Duodenal mucosa (tissue), 2 donors: ENCODE results near the gene MXI1.

Experiments used
- H3K27ac ChIP-seq: one replicate; pipeline ENCODE4 v1.7.0; 2013; ENCODE audit warnings: low read depth, low read length
- H3K27me3 ChIP-seq, 2 donors: one replicate each; pipeline ENCODE4 v1.7.0; 2013; ENCODE audit warnings: low read length in 2 of 2, control low read depth in 1 of 2; ENCODE audit not compliant: insufficient read depth in 2 of 2, control insufficient read depth in 1 of 2
- H3K36me3 ChIP-seq, 2 donors: one replicate each; pipeline ENCODE4 v1.7.0; 2013; ENCODE audit warnings: low read length in 2 of 2, control low read depth in 1 of 2; ENCODE audit not compliant: insufficient read depth in 2 of 2, control insufficient read depth in 1 of 2
- H3K4me1 ChIP-seq, 2 donors: one replicate each; pipeline ENCODE4 v1.7.0; 2013; ENCODE audit warnings: low read length in 2 of 2, control low read depth in 1 of 2; ENCODE audit not compliant: insufficient read depth in 2 of 2, control insufficient read depth in 1 of 2
- H3K4me3 ChIP-seq, 2 donors: one replicate each; pipeline ENCODE4 v1.7.0; 2013; ENCODE audit warnings: low read length in 2 of 2, low read depth in 1 of 2
- H3K9ac ChIP-seq, 2 donors: one replicate each; pipeline ENCODE4 v1.7.0; 2013; ENCODE audit warnings: low read length in 2 of 2, low read depth in 1 of 2
- H3K9me3 ChIP-seq, 2 donors: one replicate each; pipeline ENCODE4 v1.7.0; 2013; ENCODE audit warnings: low read length in 2 of 2, control low read depth in 1 of 2; ENCODE audit not compliant: control insufficient read depth in 1 of 2

The MXI1 gene

DNA sequence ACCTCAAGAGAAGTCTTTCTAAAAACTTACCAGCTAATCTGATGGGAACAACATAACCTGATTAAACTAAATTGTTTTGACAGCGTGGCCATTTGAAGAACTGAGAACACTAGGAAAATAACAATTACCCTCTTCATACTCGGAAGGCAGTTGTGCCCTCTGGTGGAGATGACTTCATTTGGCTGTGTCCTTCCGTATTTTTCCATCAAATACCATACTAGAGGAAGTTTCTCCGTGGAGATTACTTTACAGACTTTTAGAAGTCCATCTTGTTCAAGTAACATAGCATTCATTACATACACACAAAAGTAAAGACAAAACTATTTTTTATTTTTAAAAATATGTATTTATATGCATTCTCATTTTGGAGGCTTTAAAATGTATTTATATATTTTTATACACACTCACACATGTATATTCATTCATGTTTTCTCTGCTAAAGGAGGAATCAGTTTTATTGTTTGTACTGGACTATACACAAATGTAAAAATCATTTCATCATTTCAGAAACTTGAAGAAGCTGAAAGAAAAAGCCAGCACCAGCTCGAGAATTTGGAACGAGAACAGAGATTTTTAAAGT, 72.1 kb downstream of the MXI1 start:
- peak overlapping the region; percentile 4 to 30 for H3K9ac ChIP-seq
- H3K27me3 ChIP-seq, result no peaks in the 10 kb centered on the region
- H3K36me3 ChIP-seq, result peaks cover 0 to 2% of the 10 kb centered on the region in 2 donors
- H3K9me3 ChIP-seq, result no peaks in the 10 kb centered on the region
- peak overlapping the region in 1 of 2 donors; percentile 9 for H3K4me3 ChIP-seq
- peaks cover 0 to 8% of the 10 kb centered on the region in 2 donors for H3K4me1 ChIP-seq
- H3K27ac ChIP-seq, result no peak overlapping the region

DNA sequence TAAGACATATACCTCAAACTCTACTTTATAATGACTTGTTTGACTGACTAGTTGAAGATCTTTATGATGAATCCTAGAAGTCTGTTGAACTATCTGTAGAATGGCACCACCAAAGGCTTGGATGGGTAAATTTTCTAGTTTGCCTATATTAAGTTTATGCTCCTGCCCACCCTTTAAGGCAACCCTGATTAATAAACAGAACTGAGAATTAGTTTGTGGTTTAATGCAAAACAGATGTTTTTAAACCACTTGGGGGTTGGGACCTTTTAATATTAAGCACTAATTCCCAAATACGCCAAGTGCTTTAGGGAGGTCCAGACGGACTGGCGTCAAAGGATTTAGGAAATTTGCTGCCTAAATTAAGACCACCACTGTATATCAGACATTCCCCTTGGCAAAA, 76.9 kb downstream of the MXI1 start:
- peaks cover 11 to 17% of the 10 kb centered on the region in 2 donors for H3K36me3 ChIP-seq
- H3K9me3 ChIP-seq, result no peaks in the 10 kb centered on the region
- peaks cover 0 to 1% of the 10 kb centered on the region in 2 donors for H3K4me1 ChIP-seq
- H3K27me3 ChIP-seq, result no peaks in the 10 kb centered on the region
- no peak overlapping the region for H3K27ac ChIP-seq
- no peak overlapping the region for H3K4me3 ChIP-seq
- H3K9ac ChIP-seq, result no peak overlapping the region

DNA sequence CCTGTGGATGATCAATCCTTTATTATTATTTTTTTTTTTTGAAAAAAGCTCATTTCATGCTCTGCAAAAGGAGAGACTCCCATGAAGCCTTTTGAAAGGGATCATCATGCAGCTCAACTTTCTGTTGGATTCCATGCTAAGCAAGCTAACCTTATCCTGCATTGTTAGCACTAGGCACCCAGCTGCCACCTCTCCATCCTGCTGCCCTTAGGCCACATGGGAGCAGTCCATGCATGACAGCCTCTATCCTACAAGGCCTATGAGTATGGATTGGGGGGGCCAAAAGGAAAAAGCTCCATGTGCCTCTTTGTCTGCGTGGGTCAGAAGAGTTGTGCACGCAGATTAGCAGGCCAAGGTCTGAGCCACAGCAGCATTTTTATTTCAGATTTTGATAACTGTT, 78.1 kb downstream of the MXI1 start:
- Histone ChIP-seq H3K36me3 (peaks cover 13 to 22% of the 10 kb centered on the region in 2 donors), H3K27me3 (no peaks in the 10 kb centered on the region), H3K4me3 (no peak overlapping the region), H3K27ac (no peak overlapping the region), H3K4me1 (no peaks in the 10 kb centered on the region), H3K9ac (no peak overlapping the region), H3K9me3 (no peaks in the 10 kb centered on the region)

- H3K4me3 ChIP-seq, result no peak overlapping the region
- no peak overlapping the region for H3K27ac ChIP-seq
- no peak overlapping the region for H3K9ac ChIP-seq
- H3K9me3 ChIP-seq, result no peaks in the 10 kb centered on the region
- H3K27me3 ChIP-seq, result no peaks in the 10 kb centered on the region
- H3K4me1 ChIP-seq, result no peaks in the 10 kb centered on the region
- H3K36me3 ChIP-seq, result peaks cover 22 to 32% of the 10 kb centered on the region in 2 donors
These were observed 79.4 kb downstream of the MXI1 start for GRCh38 chr10:110286841-110287240.

DNA sequence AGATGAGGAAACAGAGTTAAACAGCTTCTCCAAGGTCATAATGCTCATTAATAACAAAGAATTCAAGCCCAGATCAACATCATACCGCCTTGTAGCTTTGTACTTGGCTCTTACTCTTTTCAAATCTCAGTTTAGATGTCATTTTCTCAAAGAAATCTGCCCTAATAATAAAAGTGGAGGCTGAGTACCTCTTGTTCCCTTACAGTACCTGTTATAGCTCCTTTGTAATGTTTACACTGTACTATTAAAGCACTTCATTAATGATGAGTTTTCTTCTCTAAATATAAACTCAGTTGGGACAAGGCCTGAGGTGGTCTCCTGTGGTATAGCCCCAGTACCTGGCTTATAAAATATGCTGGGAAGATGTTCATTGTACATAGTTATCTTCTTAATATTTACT, 89.6 kb downstream of the MXI1 start:
- Histone ChIP-seq H3K4me1 (peaks cover 7 to 9% of the 10 kb centered on the region in 2 donors), H3K9me3 (no peaks in the 10 kb centered on the region), H3K27me3 (no peaks in the 10 kb centered on the region), H3K36me3 (peaks cover 45 to 89% of the 10 kb centered on the region in 2 donors), H3K27ac (no peak overlapping the region), H3K4me3 (no peak overlapping the region), H3K9ac (no peak overlapping the region)

DNA sequence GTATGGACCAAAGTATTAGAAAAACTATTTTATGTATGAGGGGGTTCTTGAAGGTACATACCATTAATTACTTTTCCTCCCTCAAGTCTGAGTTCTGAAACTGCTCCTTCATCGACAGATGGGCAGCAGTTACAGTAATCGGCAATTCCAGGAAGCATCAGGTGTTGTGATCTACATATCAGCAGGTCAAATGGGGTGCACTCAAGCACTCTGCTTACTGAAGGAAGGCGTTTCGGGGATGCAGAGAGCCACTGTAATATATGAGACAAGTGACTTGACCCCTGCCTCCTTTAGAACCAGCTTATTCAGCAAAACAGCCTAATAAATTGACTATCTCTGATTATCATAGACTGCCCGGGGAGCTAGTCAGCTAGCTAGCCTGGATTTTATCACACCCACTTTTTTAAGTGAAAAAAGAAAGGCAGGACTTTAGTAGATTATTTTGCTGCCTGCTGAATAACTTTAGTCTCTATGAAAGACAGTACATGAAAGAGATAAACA, 93.1 kb downstream of the MXI1 start:
- no peaks in the 10 kb centered on the region for H3K9me3 ChIP-seq
- H3K36me3 ChIP-seq, result peaks cover 43 to 58% of the 10 kb centered on the region in 2 donors
- H3K4me1 ChIP-seq, result peaks cover 21 to 22% of the 10 kb centered on the region in 2 donors
- no peak overlapping the region for H3K4me3 ChIP-seq
- no peak overlapping the region for H3K27ac ChIP-seq
- H3K9ac ChIP-seq, result no peak overlapping the region
- no peaks in the 10 kb centered on the region for H3K27me3 ChIP-seq

GRCh38 chr10:110303681-110304080, 96.3 kb downstream of the MXI1 start:
- Histone ChIP-seq H3K9me3 (no peaks in the 10 kb centered on the region), H3K27me3 (no peaks in the 10 kb centered on the region), H3K36me3 (peaks cover 24 to 29% of the 10 kb centered on the region in 2 donors), H3K4me1 (peaks cover 21 to 30% of the 10 kb centered on the region in 2 donors), H3K9ac (peak overlapping the region; percentile 71 to 83), H3K4me3 (peak overlapping the region; percentile 80 to 83), H3K27ac (no peak overlapping the region)

DNA sequence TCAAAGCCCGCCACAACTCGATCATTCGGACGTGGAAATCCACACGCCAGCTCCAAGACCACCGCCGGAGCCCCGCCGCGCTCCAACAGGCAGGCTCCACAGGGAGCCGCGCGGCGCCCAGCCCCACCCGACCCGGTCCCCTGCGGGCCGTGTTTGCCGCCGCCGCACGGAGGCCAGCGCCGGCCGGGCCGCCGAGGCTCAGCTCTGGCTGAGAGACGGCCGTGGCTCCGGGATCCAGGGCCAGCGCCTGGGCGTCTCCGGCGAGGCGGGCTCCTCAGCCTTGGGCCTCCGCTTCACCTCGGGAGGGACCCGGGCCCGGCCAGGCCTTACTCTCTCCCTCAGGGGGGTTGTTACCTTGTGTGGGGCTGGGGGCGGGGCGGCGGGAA, 97.0 kb downstream of the MXI1 start:
- Histone ChIP-seq H3K27ac (peak overlapping the region; percentile 81), H3K9ac (peak overlapping the region; percentile 71 to 83), H3K9me3 (no peaks in the 10 kb centered on the region), H3K27me3 (no peaks in the 10 kb centered on the region), H3K4me3 (peak overlapping the region; percentile 80 to 83), H3K36me3 (peaks cover 17 to 23% of the 10 kb centered on the region in 2 donors), H3K4me1 (peaks cover 21 to 30% of the 10 kb centered on the region in 2 donors)

DNA sequence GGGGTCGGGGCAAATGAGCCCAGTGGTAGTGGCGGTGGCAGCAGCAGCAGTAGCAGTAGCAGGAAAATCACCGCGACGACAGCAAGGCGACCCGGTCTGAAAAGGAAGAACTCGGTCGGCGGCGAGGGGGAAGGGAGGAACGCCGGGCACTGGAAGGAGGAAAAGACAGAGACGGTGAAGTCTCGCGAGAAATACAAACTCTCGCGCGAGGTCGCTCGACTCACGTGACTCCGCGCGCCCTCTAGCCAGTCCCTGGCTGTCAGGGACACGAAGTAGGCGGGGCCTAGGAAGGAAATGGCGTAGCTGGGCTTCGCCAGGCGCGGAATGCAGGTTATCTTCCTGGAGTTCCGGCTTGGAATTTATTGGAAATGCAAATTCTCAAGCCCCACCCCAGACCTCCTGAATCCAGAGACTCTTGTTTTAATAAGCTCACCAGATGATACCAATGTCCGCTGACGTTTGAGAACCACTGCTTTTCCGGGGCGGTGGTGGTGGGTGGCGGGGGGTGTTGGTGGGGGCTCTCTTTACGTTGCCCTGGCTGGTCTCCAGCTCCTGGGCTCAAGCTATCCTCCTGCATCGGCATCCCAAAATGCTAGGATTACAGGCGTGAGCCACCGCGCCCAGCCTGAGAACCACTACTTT, 97.5 kb downstream of the MXI1 start, which contains the start of gene SMNDC1:
SMNDC1 (minus strand) TSS at position 141 of the 642 bp plus-strand sequence. CDS start 1,333 bp downstream, outside the sequence.
- Histone ChIP-seq H3K9me3 (no peaks in the 10 kb centered on the region), H3K27me3 (peaks cover 0 to under 1% of the 10 kb centered on the region in 2 donors), H3K4me1 (peaks cover 21 to 30% of the 10 kb centered on the region in 2 donors), H3K4me3 (peak within 1 kb of the TSS; percentile 80 to 83), H3K9ac (peak within 1 kb of the TSS; percentile 71 to 83), H3K27ac (peak within 1 kb of the TSS; percentile 81), H3K36me3 (peaks cover 15 to 20% of the 10 kb centered on the region in 2 donors)

- Histone ChIP-seq H3K27me3 (peaks cover 0 to 4% of the 10 kb centered on the region in 2 donors), H3K27ac (no peak overlapping the region), H3K4me3 (no peak overlapping the region), H3K9me3 (no peaks in the 10 kb centered on the region), H3K9ac (no peak overlapping the region), H3K4me1 (peaks cover 17 to 26% of the 10 kb centered on the region in 2 donors), H3K36me3 (peaks cover 10 to 15% of the 10 kb centered on the region in 2 donors)
These were observed 98.5 kb downstream of the MXI1 start for GRCh38 chr10:110305767-110306451.
